Suprapubic skin (tissue), 3 donors: ENCODE results near the gene LRRC26.

Experiments used
- EP300 ChIP-seq: sonication (generic); formaldehyde crosslinking; IDR thresholded peaks from one replicate; pipeline ENCODE4 v1.6.1; 2017; ENCODE audit warnings: antibody characterized with exemption
- POLR2A ChIP-seq, 2 donors: fragments of 450-650 bp; IDR thresholded peaks; one replicate each; pipeline ENCODE4 v1.6.1; 2017; ENCODE audit warnings: antibody characterized with exemption in 2 of 2, mild to moderate bottlenecking in 2 of 2, moderate library complexity in 2 of 2
- TF ChIP-seq, protein P1 (sequence below), 2 donors: fragments of 200-600 bp in 1 of 2; fragments of 450-650 bp in 1 of 2; sonication (generic) in 1 of 2; IDR thresholded peaks; one replicate each; pipeline ENCODE4 v1.5.1; 2016 to 2019; ENCODE audit warnings: antibody characterized with exemption in 2 of 2, mild to moderate bottlenecking in 1 of 2, moderate library complexity in 1 of 2

DNA sequence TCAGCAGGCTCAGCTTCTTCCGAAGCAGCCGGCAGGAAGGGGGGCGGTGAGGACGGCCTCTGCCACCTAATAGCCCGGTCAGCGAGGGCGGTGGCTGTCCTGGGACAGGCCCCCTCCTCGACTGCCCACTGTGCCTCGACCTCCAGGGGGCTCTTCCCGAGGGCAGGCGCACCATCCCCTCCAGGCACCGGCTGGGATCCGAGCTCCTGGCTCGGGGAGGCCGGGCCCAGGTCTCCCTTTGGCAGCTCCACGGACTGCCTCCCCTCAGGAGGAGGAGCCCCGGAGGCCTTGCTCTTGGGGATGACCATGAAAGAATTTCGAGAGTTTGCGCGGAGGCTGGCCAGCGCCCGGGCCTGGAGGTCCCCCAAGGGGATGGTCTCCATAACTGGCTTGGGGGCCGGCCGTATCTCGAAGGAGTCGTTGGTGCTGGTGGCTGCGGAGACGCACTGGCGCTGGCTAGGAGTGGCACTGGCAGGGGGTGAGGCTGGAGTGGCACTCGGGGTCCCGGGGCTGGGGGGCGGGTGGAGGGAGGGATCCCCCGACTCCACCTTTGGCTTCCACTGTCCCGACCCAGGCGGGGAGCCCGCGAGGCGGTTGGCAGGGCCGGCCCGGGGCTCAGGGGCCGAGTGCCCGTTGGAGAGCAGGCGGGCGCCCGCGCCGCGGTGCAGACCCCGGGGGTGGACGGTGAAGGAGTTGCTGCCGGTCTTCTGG is 29.7 kb upstream of the LRRC26 start:
- TF ChIP-seq POLR2A (IDR thresholded peaks at IDR 0.05) = no peak
- TF ChIP-seq, protein P1, sequence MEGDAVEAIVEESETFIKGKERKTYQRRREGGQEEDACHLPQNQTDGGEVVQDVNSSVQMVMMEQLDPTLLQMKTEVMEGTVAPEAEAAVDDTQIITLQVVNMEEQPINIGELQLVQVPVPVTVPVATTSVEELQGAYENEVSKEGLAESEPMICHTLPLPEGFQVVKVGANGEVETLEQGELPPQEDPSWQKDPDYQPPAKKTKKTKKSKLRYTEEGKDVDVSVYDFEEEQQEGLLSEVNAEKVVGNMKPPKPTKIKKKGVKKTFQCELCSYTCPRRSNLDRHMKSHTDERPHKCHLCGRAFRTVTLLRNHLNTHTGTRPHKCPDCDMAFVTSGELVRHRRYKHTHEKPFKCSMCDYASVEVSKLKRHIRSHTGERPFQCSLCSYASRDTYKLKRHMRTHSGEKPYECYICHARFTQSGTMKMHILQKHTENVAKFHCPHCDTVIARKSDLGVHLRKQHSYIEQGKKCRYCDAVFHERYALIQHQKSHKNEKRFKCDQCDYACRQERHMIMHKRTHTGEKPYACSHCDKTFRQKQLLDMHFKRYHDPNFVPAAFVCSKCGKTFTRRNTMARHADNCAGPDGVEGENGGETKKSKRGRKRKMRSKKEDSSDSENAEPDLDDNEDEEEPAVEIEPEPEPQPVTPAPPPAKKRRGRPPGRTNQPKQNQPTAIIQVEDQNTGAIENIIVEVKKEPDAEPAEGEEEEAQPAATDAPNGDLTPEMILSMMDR (IDR thresholded peaks at IDR 0.05) = no peak
- TF ChIP-seq EP300 = no peak
